ENCODE measurements around the gene ARHGAP15. TPM values are rescaled to one million over a fixed set of nuclear protein-coding genes. Genes with fewer than 3 reads are reported as not detected.

ARHGAP15 gene
- total RNA-seq, 4 donors from 2014 or later: 3.4 to 9.3 (median 6.4) TPM

DNA sequence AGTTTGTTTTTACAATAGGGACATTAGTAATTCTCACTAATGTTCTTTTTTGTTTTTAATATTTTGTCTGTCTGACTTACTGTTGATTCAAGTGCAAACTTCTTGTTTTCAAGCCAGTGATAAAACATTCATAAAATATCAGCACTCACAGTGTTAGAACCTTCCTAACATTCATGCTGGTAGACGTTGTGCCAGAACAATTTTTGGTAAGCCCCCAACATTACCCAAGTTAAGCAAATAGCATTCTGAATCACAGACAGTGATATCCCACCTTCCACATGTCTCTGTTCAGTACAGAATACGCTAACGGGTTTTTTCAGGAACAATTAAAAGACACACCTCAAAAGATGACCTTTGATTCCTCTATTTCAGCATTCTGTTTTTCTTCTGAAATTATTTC, 390.3 kb downstream of the ARHGAP15 start:
- H3K36me3 ChIP-seq: no peaks in the 10 kb centered on the region
- H3K4me1 ChIP-seq: peaks cover 0 to 10% (median 0%) of the 10 kb centered on the region in 3 donors
- ATAC-seq: no peak
- WGBS, 2 donors (ENCODE audit: low coverage in 1 of 2): 61 to 64% methylated on average over 3 of the region's 3 CpGs
- H3K27me3 ChIP-seq: no peaks in the 10 kb centered on the region
- H3K27ac ChIP-seq: no peak overlapping the region
- no peak overlapping the region for H3K4me3 ChIP-seq
- H3K9me3 ChIP-seq: peaks cover 0 to 3% (median 0%) of the 10 kb centered on the region in 3 donors
- TF ChIP-seq POLR2AphosphoS5 (IDR thresholded peaks at IDR 0.05) (no peak), POLR2A (IDR thresholded peaks at IDR 0.05) (no peak), EP300 (IDR thresholded peaks at IDR 0.05) (no peak)
- TF ChIP-seq, protein P1, sequence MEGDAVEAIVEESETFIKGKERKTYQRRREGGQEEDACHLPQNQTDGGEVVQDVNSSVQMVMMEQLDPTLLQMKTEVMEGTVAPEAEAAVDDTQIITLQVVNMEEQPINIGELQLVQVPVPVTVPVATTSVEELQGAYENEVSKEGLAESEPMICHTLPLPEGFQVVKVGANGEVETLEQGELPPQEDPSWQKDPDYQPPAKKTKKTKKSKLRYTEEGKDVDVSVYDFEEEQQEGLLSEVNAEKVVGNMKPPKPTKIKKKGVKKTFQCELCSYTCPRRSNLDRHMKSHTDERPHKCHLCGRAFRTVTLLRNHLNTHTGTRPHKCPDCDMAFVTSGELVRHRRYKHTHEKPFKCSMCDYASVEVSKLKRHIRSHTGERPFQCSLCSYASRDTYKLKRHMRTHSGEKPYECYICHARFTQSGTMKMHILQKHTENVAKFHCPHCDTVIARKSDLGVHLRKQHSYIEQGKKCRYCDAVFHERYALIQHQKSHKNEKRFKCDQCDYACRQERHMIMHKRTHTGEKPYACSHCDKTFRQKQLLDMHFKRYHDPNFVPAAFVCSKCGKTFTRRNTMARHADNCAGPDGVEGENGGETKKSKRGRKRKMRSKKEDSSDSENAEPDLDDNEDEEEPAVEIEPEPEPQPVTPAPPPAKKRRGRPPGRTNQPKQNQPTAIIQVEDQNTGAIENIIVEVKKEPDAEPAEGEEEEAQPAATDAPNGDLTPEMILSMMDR (IDR thresholded peaks at IDR 0.05): no peak

DNA sequence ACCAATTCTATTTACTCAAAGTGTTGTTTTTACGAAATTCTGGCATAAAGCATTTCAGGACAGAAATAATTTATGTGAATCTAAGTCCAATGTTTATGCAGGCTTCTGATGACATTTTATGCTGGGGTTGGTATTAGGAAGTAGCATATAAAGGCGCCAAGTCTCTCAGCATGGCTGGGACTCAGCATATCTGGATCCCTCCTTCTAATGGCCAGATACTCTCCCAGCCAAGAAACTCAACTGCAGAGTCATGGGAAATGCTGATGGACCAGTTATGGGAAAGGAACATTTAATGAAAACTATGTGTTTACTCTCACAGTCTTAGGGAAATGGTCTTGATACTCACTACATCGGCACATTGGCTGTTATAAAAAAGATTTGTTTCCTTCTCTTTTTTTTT, 392.2 kb downstream of the ARHGAP15 start:
- ATAC-seq: no peak
- H3K27me3 ChIP-seq: no peaks in the 10 kb centered on the region
- no peak overlapping the region for H3K27ac ChIP-seq
- H3K4me1 ChIP-seq: peaks cover 2 to 27% (median 3%) of the 10 kb centered on the region in 3 donors
- WGBS, 2 donors (ENCODE audit: low coverage in 1 of 2): 44 to 65% methylated on average over 3 of the region's 3 CpGs
- H3K36me3 ChIP-seq: no peaks in the 10 kb centered on the region
- no peak overlapping the region for H3K4me3 ChIP-seq
- no peaks in the 10 kb centered on the region for H3K9me3 ChIP-seq
- TF ChIP-seq POLR2AphosphoS5 (IDR thresholded peaks at IDR 0.05): no peak

DNA sequence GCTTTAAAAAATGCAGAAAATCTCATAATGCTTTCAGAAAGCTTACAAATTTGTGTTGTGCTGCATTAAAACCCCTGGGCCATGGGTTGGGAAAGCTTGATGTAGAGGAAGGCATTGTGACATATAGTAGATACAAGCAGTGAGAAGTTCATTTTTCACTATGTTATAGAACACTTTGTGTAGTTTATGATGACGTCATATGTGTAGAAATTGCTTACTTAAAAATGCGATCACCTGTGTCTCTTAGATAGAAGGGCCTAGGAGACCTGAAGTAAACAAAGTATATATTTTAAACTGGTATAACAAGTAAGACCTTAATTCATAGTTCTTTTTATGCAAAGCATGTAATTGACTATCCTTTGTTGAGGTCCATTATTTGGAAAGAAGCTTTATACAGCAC, 393.5 kb downstream of the ARHGAP15 start:
- Histone ChIP-seq H3K36me3 (no peaks in the 10 kb centered on the region), H3K4me3 (no peak overlapping the region), H3K9me3 (no peaks in the 10 kb centered on the region), H3K4me1 (peaks cover 2 to 31% (median 3%) of the 10 kb centered on the region in 3 donors), H3K27ac (no peak overlapping the region), H3K27me3 (no peaks in the 10 kb centered on the region)
- ATAC-seq: no peak
- TF ChIP-seq EP300 (IDR thresholded peaks at IDR 0.05) (no peak), POLR2AphosphoS5 (IDR thresholded peaks at IDR 0.05) (no peak), POLR2A (IDR thresholded peaks at IDR 0.05) (no peak)
- TF ChIP-seq, protein P1 (IDR thresholded peaks at IDR 0.05): no peak
- 86 to 98% methylated on average over 2 of the region's 2 CpGs for WGBS, 2 donors (ENCODE audit: low coverage in 1 of 2)

DNA sequence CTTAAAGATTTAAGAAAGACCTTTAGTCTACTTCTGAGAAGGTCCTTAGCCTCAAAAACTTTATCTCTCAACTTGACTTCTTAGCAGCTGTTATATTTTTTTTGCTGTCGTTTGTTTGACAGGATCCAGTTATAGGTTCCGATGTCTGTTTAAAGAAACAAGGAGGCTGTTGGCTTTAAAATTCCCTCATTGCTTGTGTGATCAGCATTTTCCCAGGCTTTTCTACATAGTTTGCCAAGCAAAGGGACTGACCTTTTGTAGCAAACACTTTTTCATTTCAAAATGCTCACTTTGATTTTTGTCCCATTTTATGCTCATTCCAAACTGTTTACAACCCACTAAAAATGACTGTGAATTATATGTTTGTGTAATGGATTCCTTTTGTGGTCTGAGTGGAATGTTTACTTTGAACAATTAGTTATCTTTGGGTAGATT, 394.9 kb downstream of the ARHGAP15 start:
- no peaks in the 10 kb centered on the region for H3K36me3 ChIP-seq
- peak overlapping the region in 3 of 4 donors; percentile 17 to 46 (median 44) for H3K27ac ChIP-seq
- ATAC-seq: no peak
- no peaks in the 10 kb centered on the region for H3K9me3 ChIP-seq
- no peak overlapping the region for H3K4me3 ChIP-seq
- H3K4me1 ChIP-seq: peaks cover 2 to 31% (median 3%) of the 10 kb centered on the region in 3 donors
- no peaks in the 10 kb centered on the region for H3K27me3 ChIP-seq
- no peak for TF ChIP-seq POLR2A (IDR thresholded peaks at IDR 0.05)
- TF ChIP-seq POLR2AphosphoS5 (IDR thresholded peaks at IDR 0.05): peak; percentile 17
- 0 to 20% methylated on average over 2 of the region's 2 CpGs for WGBS, 2 donors (ENCODE audit: low coverage in 1 of 2)

DNA sequence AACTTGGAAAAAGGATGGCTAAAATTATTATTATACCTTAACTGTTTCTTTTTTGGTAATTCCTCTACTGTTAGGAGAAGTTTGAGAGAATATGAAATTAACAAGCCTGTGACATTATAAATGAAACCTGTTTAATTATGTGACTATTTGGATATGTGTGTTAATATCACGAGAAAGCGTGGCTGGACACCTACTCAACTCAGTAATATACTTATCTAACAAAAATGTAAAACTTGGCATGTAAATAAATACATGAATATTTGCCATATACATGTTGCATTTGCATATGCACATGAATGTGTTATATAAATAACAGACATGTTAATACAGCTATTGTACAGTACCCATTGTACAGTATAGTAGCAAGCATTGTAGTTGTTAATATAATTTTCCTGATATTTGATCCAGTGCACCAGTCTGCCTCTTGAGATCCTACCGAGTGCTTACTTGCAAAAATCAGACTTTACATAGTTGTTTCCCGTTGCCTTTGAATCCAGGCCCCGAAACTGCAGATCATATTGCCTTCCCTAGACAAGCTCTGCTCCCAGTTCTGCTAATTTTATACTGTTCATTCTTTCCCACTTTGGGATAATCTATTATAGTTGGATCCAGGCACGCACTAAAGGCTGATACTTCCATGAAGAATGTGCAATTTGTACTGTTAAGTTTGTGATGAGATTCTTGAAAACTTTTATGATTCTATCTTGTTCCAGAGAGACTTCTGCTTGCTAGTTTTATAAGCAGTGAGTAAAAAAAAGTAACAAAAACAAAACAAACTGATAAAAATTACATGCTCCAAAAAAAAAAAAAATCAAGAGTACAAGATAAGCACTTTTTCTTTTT, 395.6 kb downstream of the ARHGAP15 start:
- no peaks in the 10 kb centered on the region for H3K9me3 ChIP-seq
- peaks cover 2 to 31% (median 3%) of the 10 kb centered on the region in 3 donors for H3K4me1 ChIP-seq
- WGBS, 2 donors (ENCODE audit: low coverage in 1 of 2): 27 to 38% methylated on average over 5 to 6 of the region's 6 CpGs
- TF ChIP-seq, protein P1 (IDR thresholded peaks at IDR 0.05): no peak
- TF ChIP-seq POLR2AphosphoS5 (IDR thresholded peaks at IDR 0.05) (no peak), EP300 (IDR thresholded peaks at IDR 0.05) (no peak), POLR2A (IDR thresholded peaks at IDR 0.05) (no peak)
- H3K4me3 ChIP-seq: no peak overlapping the region
- H3K27me3 ChIP-seq: no peaks in the 10 kb centered on the region
- ATAC-seq: no peak
- H3K27ac ChIP-seq: peak overlapping the region in 3 of 4 donors; percentile 17 to 46 (median 44)
- no peaks in the 10 kb centered on the region for H3K36me3 ChIP-seq

Measured in gastroesophageal sphincter (tissue), 4 donors.